ENCODE results near the gene PLXDC1. TPM values are rescaled to one million over a fixed set of nuclear protein-coding genes. Genes with fewer than 3 reads are reported as not detected.

PLXDC1 gene
- total and polyA plus RNA-seq, 9 donors: 11.6 to 58.6 (median 32.3) TPM

GRCh38 chr17:39080421-39081078 lies 70.9 kb downstream of the PLXDC1 start:
- DNase-seq: no peak
- no peak overlapping the region for H3K4me3 ChIP-seq
- H3K9me3 ChIP-seq: no peaks in the 10 kb centered on the region
- WGBS, 3 donors: 63 to 65% (median 65%) methylated on average over 6 of the region's 6 CpGs
- intact Hi-C loops (cut with DNase I): no loop called here
- H3K36me3 ChIP-seq: no peaks in the 10 kb centered on the region
- H3K4me1 ChIP-seq (ENCODE audit: insufficient read depth): no peaks in the 10 kb centered on the region
- H3K27ac ChIP-seq: no peak overlapping the region
- TF ChIP-seq, protein P1, sequence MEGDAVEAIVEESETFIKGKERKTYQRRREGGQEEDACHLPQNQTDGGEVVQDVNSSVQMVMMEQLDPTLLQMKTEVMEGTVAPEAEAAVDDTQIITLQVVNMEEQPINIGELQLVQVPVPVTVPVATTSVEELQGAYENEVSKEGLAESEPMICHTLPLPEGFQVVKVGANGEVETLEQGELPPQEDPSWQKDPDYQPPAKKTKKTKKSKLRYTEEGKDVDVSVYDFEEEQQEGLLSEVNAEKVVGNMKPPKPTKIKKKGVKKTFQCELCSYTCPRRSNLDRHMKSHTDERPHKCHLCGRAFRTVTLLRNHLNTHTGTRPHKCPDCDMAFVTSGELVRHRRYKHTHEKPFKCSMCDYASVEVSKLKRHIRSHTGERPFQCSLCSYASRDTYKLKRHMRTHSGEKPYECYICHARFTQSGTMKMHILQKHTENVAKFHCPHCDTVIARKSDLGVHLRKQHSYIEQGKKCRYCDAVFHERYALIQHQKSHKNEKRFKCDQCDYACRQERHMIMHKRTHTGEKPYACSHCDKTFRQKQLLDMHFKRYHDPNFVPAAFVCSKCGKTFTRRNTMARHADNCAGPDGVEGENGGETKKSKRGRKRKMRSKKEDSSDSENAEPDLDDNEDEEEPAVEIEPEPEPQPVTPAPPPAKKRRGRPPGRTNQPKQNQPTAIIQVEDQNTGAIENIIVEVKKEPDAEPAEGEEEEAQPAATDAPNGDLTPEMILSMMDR (IDR thresholded peaks at IDR 0.05): no peak
- no peak for TF ChIP-seq POLR2A (IDR thresholded peaks at IDR 0.05)
- TF ChIP-seq EP300 (IDR thresholded peaks at IDR 0.05): no peak
- no peaks in the 10 kb centered on the region for H3K27me3 ChIP-seq

DNA sequence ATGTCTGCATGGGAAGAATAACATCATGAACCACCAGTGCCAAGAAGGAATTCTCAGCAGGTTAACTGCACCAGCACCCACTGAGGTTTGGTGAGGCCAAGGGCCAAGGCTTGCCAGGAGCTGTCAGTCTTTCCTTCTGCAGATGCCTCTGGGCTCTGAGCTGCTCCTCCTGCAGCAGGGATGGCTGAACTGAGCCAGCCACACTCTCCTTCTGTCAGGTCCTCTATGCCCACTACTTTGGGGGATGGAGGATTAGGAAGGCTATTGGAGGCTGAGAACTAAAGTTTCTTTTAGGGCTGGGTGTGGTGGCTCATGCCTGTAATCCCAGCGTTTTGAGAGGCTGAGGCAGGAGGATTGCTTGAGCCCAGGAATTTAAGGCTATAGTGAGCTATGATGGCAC lies 71.6 kb downstream of the PLXDC1 start:
- no peak for TF ChIP-seq POLR2A (IDR thresholded peaks at IDR 0.05)
- H3K27ac ChIP-seq: no peak overlapping the region
- no peak overlapping the region for H3K4me3 ChIP-seq
- no peaks in the 10 kb centered on the region for H3K4me1 ChIP-seq (ENCODE audit: insufficient read depth)
- 75 to 88% (median 82%) methylated on average over 1 of the region's 1 CpG for WGBS, 3 donors
- H3K27me3 ChIP-seq: no peaks in the 10 kb centered on the region
- H3K9me3 ChIP-seq: no peaks in the 10 kb centered on the region
- intact Hi-C loops (cut with DNase I): no loop called here
- no peaks in the 10 kb centered on the region for H3K36me3 ChIP-seq
- DNase-seq: no peak

- H3K27me3 ChIP-seq: no peaks in the 10 kb centered on the region
- 69 to 74% (median 71%) methylated on average over 5 of the region's 5 CpGs for WGBS, 3 donors
- TF ChIP-seq POLR2A (IDR thresholded peaks at IDR 0.05): no peak
- H3K36me3 ChIP-seq: no peaks in the 10 kb centered on the region
- no peak overlapping the region for H3K4me3 ChIP-seq
- no peaks in the 10 kb centered on the region for H3K4me1 ChIP-seq (ENCODE audit: insufficient read depth)
- no peak for DNase-seq
- no peaks in the 10 kb centered on the region for H3K9me3 ChIP-seq
- H3K27ac ChIP-seq: no peak overlapping the region
- intact Hi-C loops (cut with DNase I): no loop called here
Observed at GRCh38 chr17:39077866-39078265, 73.6 kb downstream of the PLXDC1 start.

GRCh38 chr17:39077252-39077651 lies 74.2 kb downstream of the PLXDC1 start:
- H3K4me3 ChIP-seq: no peak overlapping the region
- intact Hi-C loops (cut with DNase I): no loop called here
- no peaks in the 10 kb centered on the region for H3K27me3 ChIP-seq
- TF ChIP-seq POLR2A (IDR thresholded peaks at IDR 0.05) (no peak), EP300 (IDR thresholded peaks at IDR 0.05) (no peak)
- TF ChIP-seq, protein P1 (IDR thresholded peaks at IDR 0.05): no peak
- no peaks in the 10 kb centered on the region for H3K36me3 ChIP-seq
- no peak for DNase-seq
- H3K9me3 ChIP-seq: no peaks in the 10 kb centered on the region
- 92 to 98% (median 94%) methylated on average over 4 of the region's 4 CpGs for WGBS, 3 donors
- H3K27ac ChIP-seq: no peak overlapping the region
- H3K4me1 ChIP-seq (ENCODE audit: insufficient read depth): no peaks in the 10 kb centered on the region

- H3K27me3 ChIP-seq: no peaks in the 10 kb centered on the region
- WGBS, 3 donors: 88 to 94% (median 91%) methylated on average over 2 of the region's 2 CpGs
- intact Hi-C loops (cut with DNase I): loop anchor here in 1 of 4 donors (5.0 kb wide), 1 partner anchor 78 kb away; the partner anchor contains the start of gene PLXDC1
- no peak for TF ChIP-seq EP300 (IDR thresholded peaks at IDR 0.05)
- TF ChIP-seq POLR2A (IDR thresholded peaks at IDR 0.05): no peak
- TF ChIP-seq, protein P1 (IDR thresholded peaks at IDR 0.05): no peak
- no peak for DNase-seq
- H3K36me3 ChIP-seq: no peaks in the 10 kb centered on the region
- H3K4me3 ChIP-seq: no peak overlapping the region
- no peaks in the 10 kb centered on the region for H3K9me3 ChIP-seq
- H3K27ac ChIP-seq: no peak overlapping the region
- H3K4me1 ChIP-seq (ENCODE audit: insufficient read depth): no peaks in the 10 kb centered on the region
Observed at GRCh38 chr17:39074676-39075075, 76.8 kb downstream of the PLXDC1 start.
